OCI-LY7 (cell line): ENCODE measurements around the gene SYK.

Experiments used
- EZH2phosphoT487 ChIP-seq: fragments of 200-600 bp; sonication (generic); IDR thresholded peaks from 2 replicates; pipeline ENCODE4 v1.6.1; 2018; ENCODE audit warnings: low read depth, borderline replicate concordance, mild to moderate bottlenecking, mixed run types, antibody characterized with exemption, low read length, moderate library complexity, mixed read lengths
- TF ChIP-seq, protein P1 (sequence below): fragments of 200-600 bp; sonication (generic); conservative IDR thresholded peaks from 2 replicates; pipeline ENCODE4 v1.5.1; 2014; ENCODE audit warnings: mild to moderate bottlenecking, antibody characterized with exemption, low read length, moderate library complexity, mixed read lengths

DNA sequence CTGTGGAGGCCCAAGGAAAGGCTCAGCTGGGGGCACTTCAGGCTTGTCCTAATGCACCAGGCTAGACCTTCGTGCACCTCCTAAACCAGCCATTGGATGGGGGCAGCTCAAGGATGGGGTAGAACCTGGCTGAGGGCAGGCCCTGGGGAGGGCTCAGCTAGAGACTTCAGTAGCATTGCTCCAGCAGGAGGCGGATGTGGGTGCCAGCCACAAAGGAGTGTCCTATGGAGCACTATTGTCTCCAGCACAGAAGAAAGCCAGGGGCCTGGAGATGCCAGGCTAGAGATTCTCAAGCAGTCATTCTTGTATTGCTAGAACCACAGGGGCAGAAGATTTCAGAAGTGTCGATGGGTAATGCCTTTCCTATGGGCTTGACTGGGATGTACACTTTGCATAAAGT is 131.8 kb downstream of the SYK start:
- TF ChIP-seq, protein P1, sequence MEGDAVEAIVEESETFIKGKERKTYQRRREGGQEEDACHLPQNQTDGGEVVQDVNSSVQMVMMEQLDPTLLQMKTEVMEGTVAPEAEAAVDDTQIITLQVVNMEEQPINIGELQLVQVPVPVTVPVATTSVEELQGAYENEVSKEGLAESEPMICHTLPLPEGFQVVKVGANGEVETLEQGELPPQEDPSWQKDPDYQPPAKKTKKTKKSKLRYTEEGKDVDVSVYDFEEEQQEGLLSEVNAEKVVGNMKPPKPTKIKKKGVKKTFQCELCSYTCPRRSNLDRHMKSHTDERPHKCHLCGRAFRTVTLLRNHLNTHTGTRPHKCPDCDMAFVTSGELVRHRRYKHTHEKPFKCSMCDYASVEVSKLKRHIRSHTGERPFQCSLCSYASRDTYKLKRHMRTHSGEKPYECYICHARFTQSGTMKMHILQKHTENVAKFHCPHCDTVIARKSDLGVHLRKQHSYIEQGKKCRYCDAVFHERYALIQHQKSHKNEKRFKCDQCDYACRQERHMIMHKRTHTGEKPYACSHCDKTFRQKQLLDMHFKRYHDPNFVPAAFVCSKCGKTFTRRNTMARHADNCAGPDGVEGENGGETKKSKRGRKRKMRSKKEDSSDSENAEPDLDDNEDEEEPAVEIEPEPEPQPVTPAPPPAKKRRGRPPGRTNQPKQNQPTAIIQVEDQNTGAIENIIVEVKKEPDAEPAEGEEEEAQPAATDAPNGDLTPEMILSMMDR, result no peak
- no peak for TF ChIP-seq EZH2phosphoT487
